ENCODE measurements around the gene ACTA2. TPM values are rescaled to one million over a fixed set of nuclear protein-coding genes. Genes with fewer than 3 reads are reported as not detected.

The ACTA2 gene
- total RNA-seq, 1 experiment from 2014 or later = 52.2 TPM

DNA sequence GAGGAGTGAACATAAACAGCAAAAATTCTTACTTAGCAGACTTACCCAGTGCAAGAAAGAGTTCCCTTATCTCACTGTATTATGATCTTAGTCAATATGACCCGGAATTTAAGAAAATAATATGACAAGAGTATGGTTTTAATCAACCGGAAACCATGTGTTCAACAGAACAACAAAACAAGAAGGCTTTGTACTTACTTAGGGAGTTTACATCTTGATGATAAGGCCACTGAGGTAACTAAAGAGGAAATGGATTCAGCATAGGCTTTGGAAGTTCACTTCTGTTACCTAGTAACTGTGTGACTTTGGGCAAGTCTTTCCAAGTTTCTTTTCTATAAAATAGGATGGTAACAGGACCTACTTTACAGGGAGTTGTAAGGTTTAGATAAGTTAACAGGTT is 30.6 kb upstream of the ACTA2 start:
- intact Hi-C loops (cut with micrococcal nuclease; ENCODE audit: unreplicated experiment) = no loop called here
- Histone ChIP-seq H3K9me3 (ENCODE audit: low read depth, low read length, poor library complexity, severe bottlenecking) (no peaks in the 10 kb centered on the region), H3K4me3 (ENCODE audit: low read depth, low read length, poor library complexity, severe bottlenecking) (no peak overlapping the region), H3K36me3 (ENCODE audit: insufficient read depth, low read length, poor library complexity, severe bottlenecking) (no peaks in the 10 kb centered on the region), H3K27ac (ENCODE audit: low read depth, low read length, poor library complexity, severe bottlenecking) (peak overlapping the region; percentile 75), H3K27me3 (replicated peaks; ENCODE audit: insufficient read depth, low read depth, low read length, poor library complexity) (no peaks in the 10 kb centered on the region), H3K4me1 (ENCODE audit: insufficient read depth, low read length, poor library complexity, severe bottlenecking) (peaks cover 96% of the 10 kb centered on the region)
- ChIA-PET POLR2A (ENCODE audit: low non-redundant PET) (interaction anchor here (0.6 kb wide), 1 partner anchor 29 kb away, joined by 8 read pairs; no protein-coding TSS in a partner anchor), CTCF (no interaction called here)
- no TSS peak for BruUV-seq (replicated peaks)
- no peak for TF ChIP-seq EZH2 (IDR thresholded peaks at IDR 0.05; ENCODE audit: borderline replicate concordance, low read depth, low read length, poor library complexity, severe bottlenecking)
- no peak for DNase-seq (ENCODE audit: low spot score)

DNA sequence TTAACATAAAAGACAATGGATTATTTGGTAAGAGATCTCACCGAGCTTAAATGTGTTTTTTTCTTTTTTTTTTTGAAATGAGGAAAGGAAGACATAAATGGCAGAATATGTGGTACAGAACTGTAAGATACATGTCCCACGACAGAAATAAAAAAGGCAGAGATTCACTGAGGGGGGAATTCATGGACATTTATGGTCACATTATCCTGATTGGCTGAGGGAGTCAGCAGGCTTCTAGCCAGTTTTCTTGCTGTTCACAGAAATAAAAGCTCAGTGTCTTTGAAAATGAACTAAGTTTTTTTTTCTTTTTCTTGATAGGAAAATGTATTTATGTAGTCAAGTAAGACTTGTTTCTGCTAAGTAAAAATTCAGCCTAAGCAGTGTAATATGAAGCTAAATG is 29.8 kb upstream of the ACTA2 start:
- Histone ChIP-seq H3K27me3 (replicated peaks; ENCODE audit: insufficient read depth, low read depth, low read length, poor library complexity) (no peaks in the 10 kb centered on the region), H3K9me3 (ENCODE audit: low read depth, low read length, poor library complexity, severe bottlenecking) (no peaks in the 10 kb centered on the region), H3K36me3 (ENCODE audit: insufficient read depth, low read length, poor library complexity, severe bottlenecking) (no peaks in the 10 kb centered on the region), H3K27ac (ENCODE audit: low read depth, low read length, poor library complexity, severe bottlenecking) (peak overlapping the region; percentile 75), H3K4me3 (ENCODE audit: low read depth, low read length, poor library complexity, severe bottlenecking) (no peak overlapping the region), H3K4me1 (ENCODE audit: insufficient read depth, low read length, poor library complexity, severe bottlenecking) (peaks cover 89% of the 10 kb centered on the region)
- TF ChIP-seq EZH2 (IDR thresholded peaks at IDR 0.05; ENCODE audit: borderline replicate concordance, low read depth, low read length, poor library complexity, severe bottlenecking) = no peak
- TF ChIP-seq, protein P1, sequence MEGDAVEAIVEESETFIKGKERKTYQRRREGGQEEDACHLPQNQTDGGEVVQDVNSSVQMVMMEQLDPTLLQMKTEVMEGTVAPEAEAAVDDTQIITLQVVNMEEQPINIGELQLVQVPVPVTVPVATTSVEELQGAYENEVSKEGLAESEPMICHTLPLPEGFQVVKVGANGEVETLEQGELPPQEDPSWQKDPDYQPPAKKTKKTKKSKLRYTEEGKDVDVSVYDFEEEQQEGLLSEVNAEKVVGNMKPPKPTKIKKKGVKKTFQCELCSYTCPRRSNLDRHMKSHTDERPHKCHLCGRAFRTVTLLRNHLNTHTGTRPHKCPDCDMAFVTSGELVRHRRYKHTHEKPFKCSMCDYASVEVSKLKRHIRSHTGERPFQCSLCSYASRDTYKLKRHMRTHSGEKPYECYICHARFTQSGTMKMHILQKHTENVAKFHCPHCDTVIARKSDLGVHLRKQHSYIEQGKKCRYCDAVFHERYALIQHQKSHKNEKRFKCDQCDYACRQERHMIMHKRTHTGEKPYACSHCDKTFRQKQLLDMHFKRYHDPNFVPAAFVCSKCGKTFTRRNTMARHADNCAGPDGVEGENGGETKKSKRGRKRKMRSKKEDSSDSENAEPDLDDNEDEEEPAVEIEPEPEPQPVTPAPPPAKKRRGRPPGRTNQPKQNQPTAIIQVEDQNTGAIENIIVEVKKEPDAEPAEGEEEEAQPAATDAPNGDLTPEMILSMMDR (conservative IDR thresholded peaks at IDR 0.05; ENCODE audit: low read depth, low read length) = no peak
- ChIA-PET CTCF (no interaction called here), POLR2A (ENCODE audit: low non-redundant PET) (no interaction called here)
- BruUV-seq (replicated peaks) = no TSS peak
- intact Hi-C loops (cut with micrococcal nuclease; ENCODE audit: unreplicated experiment) = no loop called here
- DNase-seq (ENCODE audit: low spot score) = no peak

DNA sequence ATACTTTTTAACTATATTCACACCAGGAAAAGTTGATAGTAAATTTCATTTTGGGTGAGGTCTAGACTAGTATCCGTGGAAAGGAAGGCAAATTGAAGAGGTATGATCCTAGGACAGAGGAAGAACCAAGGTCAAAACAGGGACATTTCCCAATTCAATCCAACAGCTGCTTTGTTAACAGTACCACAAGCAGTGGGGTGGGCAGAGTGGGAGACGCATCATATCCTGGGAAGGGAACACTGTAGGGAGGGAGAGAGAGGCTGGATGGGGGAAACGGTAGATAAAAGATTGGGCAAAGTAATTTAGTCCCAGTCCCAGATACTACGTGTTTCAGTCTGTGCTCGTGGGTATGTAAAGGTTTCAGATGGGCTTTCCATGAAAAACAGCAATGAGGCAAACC is 28.9 kb upstream of the ACTA2 start:
- no TSS peak for BruUV-seq (replicated peaks)
- ChIA-PET CTCF (no interaction called here), POLR2A (ENCODE audit: low non-redundant PET) (no interaction called here)
- DNase-seq (ENCODE audit: low spot score) = no peak
- Histone ChIP-seq H3K4me1 (ENCODE audit: insufficient read depth, low read length, poor library complexity, severe bottlenecking) (peaks cover 84% of the 10 kb centered on the region), H3K27ac (ENCODE audit: low read depth, low read length, poor library complexity, severe bottlenecking) (peak overlapping the region; percentile 75), H3K36me3 (ENCODE audit: insufficient read depth, low read length, poor library complexity, severe bottlenecking) (no peaks in the 10 kb centered on the region), H3K9me3 (ENCODE audit: low read depth, low read length, poor library complexity, severe bottlenecking) (no peaks in the 10 kb centered on the region), H3K4me3 (ENCODE audit: low read depth, low read length, poor library complexity, severe bottlenecking) (no peak overlapping the region), H3K27me3 (replicated peaks; ENCODE audit: insufficient read depth, low read depth, low read length, poor library complexity) (no peaks in the 10 kb centered on the region)
- intact Hi-C loops (cut with micrococcal nuclease; ENCODE audit: unreplicated experiment) = no loop called here
- no peak for TF ChIP-seq EZH2 (IDR thresholded peaks at IDR 0.05; ENCODE audit: borderline replicate concordance, low read depth, low read length, poor library complexity, severe bottlenecking)
- TF ChIP-seq, protein P1 (conservative IDR thresholded peaks at IDR 0.05; ENCODE audit: low read depth, low read length) = no peak

DNA sequence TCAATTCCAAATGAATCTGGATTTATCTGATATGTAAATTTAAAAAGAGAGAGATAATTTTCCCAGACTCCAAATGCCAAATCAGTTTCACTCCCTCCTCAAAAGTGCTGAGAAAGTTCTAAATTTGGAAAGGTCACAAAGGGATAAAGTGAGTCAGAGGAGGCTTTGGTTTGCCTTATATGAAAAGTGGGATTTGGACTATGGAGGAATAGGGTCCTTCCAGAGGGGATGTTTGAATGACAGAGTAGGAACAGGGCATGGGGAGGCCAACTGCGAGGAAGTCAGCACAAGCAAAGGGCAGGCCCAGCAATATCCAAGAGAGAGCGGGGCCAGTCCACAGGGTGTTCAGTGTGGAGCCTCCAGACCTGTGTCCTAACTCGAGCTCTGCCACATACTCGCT is 28.2 kb upstream of the ACTA2 start:
- H3K27me3 ChIP-seq (replicated peaks; ENCODE audit: insufficient read depth, low read depth, low read length, poor library complexity) = no peaks in the 10 kb centered on the region
- H3K27ac ChIP-seq (ENCODE audit: low read depth, low read length, poor library complexity, severe bottlenecking) = peak overlapping the region; percentile 75
- H3K9me3 ChIP-seq (ENCODE audit: low read depth, low read length, poor library complexity, severe bottlenecking) = no peaks in the 10 kb centered on the region
- intact Hi-C loops (cut with micrococcal nuclease; ENCODE audit: unreplicated experiment) = no loop called here
- no peaks in the 10 kb centered on the region for H3K36me3 ChIP-seq (ENCODE audit: insufficient read depth, low read length, poor library complexity, severe bottlenecking)
- TF ChIP-seq, protein P1 (conservative IDR thresholded peaks at IDR 0.05; ENCODE audit: low read depth, low read length) = no peak
- TF ChIP-seq EZH2 (IDR thresholded peaks at IDR 0.05; ENCODE audit: borderline replicate concordance, low read depth, low read length, poor library complexity, severe bottlenecking) = no peak
- H3K4me1 ChIP-seq (ENCODE audit: insufficient read depth, low read length, poor library complexity, severe bottlenecking) = peaks cover 83% of the 10 kb centered on the region
- DNase-seq (ENCODE audit: low spot score) = no peak
- no peak overlapping the region for H3K4me3 ChIP-seq (ENCODE audit: low read depth, low read length, poor library complexity, severe bottlenecking)
- no TSS peak for BruUV-seq (replicated peaks)
- ChIA-PET POLR2A (ENCODE audit: low non-redundant PET) (no interaction called here), CTCF (no interaction called here)

Measured in A673 (cell line).